Panc1 (cell line): ENCODE measurements around the gene PALD1. TPM values are rescaled to one million over a fixed set of nuclear protein-coding genes. Genes with fewer than 3 reads are reported as not detected.

ENCODE experiments used
- ATAC-seq: fragments of 200-7000 bp; cut with Tn5 transposase; 2 replicates; pipeline ENCODE4 v1.9.1; 2020; ENCODE audit warnings: mild to moderate bottlenecking, moderate library complexity
- BruUV-seq: library from RNA; stranded (reverse); fragments of 400-500 nt; replicated peaks from 2 replicates; lab custom pipeline; 2021; lab: Mats Ljungman, UMichigan
- CTCF ChIA-PET: fragments of 300-600 bp; sonication (Branson Sonifier 250); formaldehyde crosslinking; loops from one replicate; lab custom pipeline; 2022; ENCODE audit warnings: antibody characterized with exemption; lab: Charles Lee
- POLR2A ChIA-PET: fragments of 300-600 bp; sonication (Branson Sonifier 250); formaldehyde crosslinking; loops from one replicate; lab custom pipeline; 2022; ENCODE audit warnings: antibody characterized with exemption; lab: Charles Lee
- DNase-seq: peaks from one replicate; pipeline ENCODE4 v3.0.0-alpha.2; 2010; ENCODE audit warnings: low read depth, low spot score
- H3K27ac ChIP-seq: 2 replicates; pipeline ENCODE4 v1.5.1; 2011; ENCODE audit warnings: mild to moderate bottlenecking, low read length, inconsistent platforms
- H3K27me3 ChIP-seq: fragments of 200-500 bp; sonication (Bioruptor generic); 2 replicates; pipeline ENCODE4 v1.6.0; 2014; ENCODE audit warnings: low read length, inconsistent platforms; ENCODE audit not compliant: control insufficient read depth, insufficient read depth
- H3K36me3 ChIP-seq: fragments of 200-500 bp; sonication (Bioruptor generic); 2 replicates; pipeline ENCODE4 v1.5.1; 2014; ENCODE audit warnings: inconsistent platforms, mild to moderate bottlenecking, low read length, moderate library complexity; ENCODE audit not compliant: control insufficient read depth, insufficient read depth
- H3K4me1 ChIP-seq: 2 replicates; pipeline ENCODE4 v1.5.1; 2011; ENCODE audit warnings: inconsistent platforms, mild to moderate bottlenecking, low read length, moderate library complexity; ENCODE audit not compliant: control insufficient read depth, insufficient read depth
- H3K4me3 ChIP-seq, 2 experiments: 2 replicates each; pipeline ENCODE4 v1.5.1; 2011 to 2012; ENCODE audit warnings: low read depth in 2 of 2, low read length in 2 of 2, mild to moderate bottlenecking in 2 of 2, inconsistent platforms in 1 of 2, moderate library complexity in 1 of 2
- H3K9me3 ChIP-seq: fragments of 200-500 bp; sonication (Bioruptor generic); 2 replicates; pipeline ENCODE4 v1.5.1; 2014; ENCODE audit warnings: low read depth, mild to moderate bottlenecking, inconsistent platforms, low read length, moderate library complexity; ENCODE audit not compliant: control insufficient read depth, insufficient read depth
- CTCF ChIP-seq: fragments of 450-650 bp; IDR thresholded peaks from 2 replicates; pipeline ENCODE4 v1.5.1; 2017; ENCODE audit warnings: mild to moderate bottlenecking
- POLR2AphosphoS5 ChIP-seq: IDR thresholded peaks from 2 replicates; pipeline ENCODE4 v1.6.1; 2012; ENCODE audit warnings: mild to moderate bottlenecking, low read depth, low read length, moderate library complexity
- REST ChIP-seq, 2 experiments: IDR thresholded peaks; 2 replicates each; pipeline ENCODE4 v1.6.1; 2011 to 2012; ENCODE audit warnings: low read depth in 2 of 2, control low read depth in 1 of 2, low read length in 1 of 2, mild to moderate bottlenecking in 1 of 2, moderate library complexity in 1 of 2; ENCODE audit not compliant: insufficient read depth in 1 of 2
- SIN3A ChIP-seq: IDR thresholded peaks from 2 replicates; pipeline ENCODE4 v1.6.1; 2012; ENCODE audit warnings: low read depth, mild to moderate bottlenecking, low read length, moderate library complexity, borderline replicate concordance; ENCODE audit not compliant: insufficient read depth
- TCF7L2 ChIP-seq: IDR thresholded peaks from 2 replicates; pipeline ENCODE4 v1.6.1; 2011; ENCODE audit warnings: mild to moderate bottlenecking, low read depth, low read length, inconsistent platforms
- in situ Hi-C: cut with HindIII; loops from 2 replicates; pipeline ENCODE4 v1.10.0; 2016; ENCODE audit warnings: low sequenced_read_pairs, low pct_unique_long_range_greater_than_20kb
- intact Hi-C: fragments of 100-400 bp; cut with micrococcal nuclease; formaldehyde crosslinking; loops from one replicate; pipeline ENCODE4 v1.10.0; 2022; ENCODE audit not compliant: unreplicated experiment
- total RNA-seq: library from RNA; stranded (reverse); gene quantifications from one replicate; pipeline ENCODE4 v1.2.1, GENCODE V29; 2021; ENCODE audit not compliant: unreplicated experiment

PALD1 gene
- total RNA-seq, 1 experiment from 2014 or later, result 3.0 TPM

DNA sequence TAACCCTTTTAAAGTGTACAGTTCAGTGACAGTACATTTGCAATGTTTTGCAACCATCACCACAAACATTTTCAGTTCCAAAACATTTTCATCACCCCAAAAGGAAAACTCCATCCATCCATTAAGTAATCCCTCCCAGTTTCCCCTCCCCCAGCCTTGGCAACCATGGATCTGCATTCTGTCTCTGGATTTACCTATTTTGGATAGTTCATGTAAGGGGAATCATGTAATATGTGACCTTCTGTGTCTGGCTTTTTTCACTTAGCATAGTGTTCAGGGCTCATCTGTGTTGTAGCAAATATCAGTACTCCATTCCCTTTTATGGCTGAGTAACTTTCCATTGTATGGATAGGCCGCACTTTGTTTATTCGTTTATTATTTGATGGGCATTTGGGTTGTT is 13.0 kb downstream of the PALD1 start:
- POLR2A ChIA-PET, result no interaction called here
- in situ Hi-C loops (no loop called here), intact Hi-C loops (no loop called here)
- DNase-seq, result no peak
- H3K27ac ChIP-seq, result no peak overlapping the region
- H3K27me3 ChIP-seq, result no peaks in the 10 kb centered on the region
- CTCF ChIA-PET, result no interaction called here
- no TSS peak for BruUV-seq
- no peaks in the 10 kb centered on the region for H3K4me1 ChIP-seq
- H3K4me3 ChIP-seq, result no peak overlapping the region
- H3K36me3 ChIP-seq, result no peaks in the 10 kb centered on the region
- no peak for ATAC-seq
- no peaks in the 10 kb centered on the region for H3K9me3 ChIP-seq
- TF ChIP-seq REST (IDR thresholded peaks at IDR 0.05; ENCODE audit: insufficient read depth in 1 of 2, low read depth in 2 of 2, low read length in 1 of 2), result no peak

DNA sequence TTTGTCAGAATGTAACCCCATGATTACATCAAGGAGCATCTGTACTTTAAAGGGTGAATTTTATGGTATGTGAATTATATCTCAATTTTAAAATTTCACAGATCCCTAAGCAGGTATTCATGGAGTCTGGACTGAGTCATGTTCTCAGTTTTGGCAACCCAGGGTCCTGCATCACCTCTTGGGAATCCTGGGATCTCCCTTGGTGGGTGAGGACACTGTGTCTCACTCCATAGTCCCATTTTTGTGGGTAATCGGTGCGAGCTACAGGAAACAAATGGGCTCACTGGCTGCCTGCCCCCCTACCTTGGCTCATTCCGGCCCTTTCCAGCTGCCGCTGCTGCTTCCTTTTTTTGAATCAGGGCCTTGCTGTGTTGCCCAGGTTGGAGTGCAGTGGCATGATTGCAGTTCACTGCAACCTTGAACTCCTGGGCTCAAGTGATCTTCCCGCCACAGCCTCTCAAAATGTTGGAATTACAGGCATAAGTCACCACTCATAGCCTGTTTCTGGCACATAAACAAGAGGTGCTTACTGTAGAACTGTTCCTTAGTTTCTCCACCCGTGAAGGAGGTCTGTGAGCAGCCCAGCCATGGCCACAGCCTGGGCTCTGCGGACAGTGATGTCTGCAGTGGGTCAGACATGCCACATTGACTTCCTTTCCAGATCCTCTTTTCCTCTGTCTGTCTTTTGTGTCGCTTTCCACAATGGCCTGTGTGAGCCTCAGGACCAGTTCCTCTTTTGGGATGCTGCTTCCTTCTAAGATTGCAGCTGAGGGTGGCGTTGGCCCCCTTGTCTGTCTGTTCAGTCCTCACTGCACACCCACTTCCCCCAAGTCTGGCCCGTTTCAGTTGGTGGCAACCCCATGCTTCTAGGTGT is 14.5 kb downstream of the PALD1 start:
- in situ Hi-C loops, result no loop called here
- H3K9me3 ChIP-seq, result no peaks in the 10 kb centered on the region
- TF ChIP-seq POLR2AphosphoS5, result no peak
- no peak for TF ChIP-seq TCF7L2
- TF ChIP-seq SIN3A, result no peak
- no peak for TF ChIP-seq REST (IDR thresholded peaks at IDR 0.05; ENCODE audit: insufficient read depth in 1 of 2, low read depth in 2 of 2, low read length in 1 of 2)
- TF ChIP-seq CTCF, result no peak
- no peaks in the 10 kb centered on the region for H3K27me3 ChIP-seq
- intact Hi-C loops, result no loop called here
- no peak overlapping the region for H3K4me3 ChIP-seq
- no peaks in the 10 kb centered on the region for H3K4me1 ChIP-seq
- H3K27ac ChIP-seq, result no peak overlapping the region
- no peak for ATAC-seq
- DNase-seq, result no peak
- CTCF ChIA-PET, result no interaction called here
- BruUV-seq, result no TSS peak
- H3K36me3 ChIP-seq, result no peaks in the 10 kb centered on the region
- POLR2A ChIA-PET, result interaction anchor here (0.5 kb wide), 1 partner anchor 95 kb away, joined by 4 read pairs; no protein-coding TSS in a partner anchor
